GM21619 (cell line): ENCODE measurements around the gene GOLGA3.
"Not testable (repeated sequence)": the region's sequence is repeated elsewhere in the genome, so short reads cannot be mapped to it uniquely, and the experiment has no call there.

Source experiments
- ATAC-seq: cut with Tn5 transposase; IDR thresholded peaks from one replicate; pipeline ENCODE4 v1.9.1; 2021; ENCODE audit not compliant: unreplicated experiment

Gene GOLGA3

DNA sequence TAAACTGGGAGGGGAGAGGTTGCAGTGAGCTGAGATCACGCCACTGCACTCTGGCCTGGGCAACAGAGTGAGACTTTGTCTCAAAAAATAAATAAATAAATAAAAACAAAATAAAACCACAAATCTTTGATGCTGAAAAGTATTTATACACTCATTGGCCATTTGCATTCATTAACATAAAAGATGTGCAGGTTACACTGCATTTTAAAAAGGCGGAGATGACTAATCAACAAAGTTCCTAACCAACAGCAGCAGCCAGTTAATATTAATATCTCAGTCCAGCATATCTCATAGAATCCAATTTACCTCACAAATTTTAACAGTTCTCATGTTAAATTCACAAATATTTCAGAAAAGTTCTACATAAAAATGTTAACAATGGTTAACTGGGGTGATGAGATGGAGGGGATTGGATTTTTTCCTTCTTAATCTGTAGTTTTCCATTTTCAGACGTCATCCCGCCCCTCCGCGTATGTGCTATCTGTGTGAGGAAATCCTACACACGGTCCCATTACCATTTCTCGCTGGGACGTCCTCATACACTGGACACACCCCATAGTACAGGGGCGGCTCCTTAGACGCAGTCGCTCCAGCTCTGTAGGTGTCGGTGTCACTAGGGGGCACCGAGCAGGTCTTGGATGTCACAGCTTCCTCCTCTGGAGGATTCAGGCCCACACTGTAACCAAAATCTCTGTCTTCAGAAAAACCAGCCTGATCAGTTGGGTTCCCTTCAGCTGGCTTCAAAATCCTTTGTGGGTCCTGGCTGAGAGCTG lies 74.3 kb downstream of the GOLGA3 start:
- ATAC-seq, result no peak

DNA sequence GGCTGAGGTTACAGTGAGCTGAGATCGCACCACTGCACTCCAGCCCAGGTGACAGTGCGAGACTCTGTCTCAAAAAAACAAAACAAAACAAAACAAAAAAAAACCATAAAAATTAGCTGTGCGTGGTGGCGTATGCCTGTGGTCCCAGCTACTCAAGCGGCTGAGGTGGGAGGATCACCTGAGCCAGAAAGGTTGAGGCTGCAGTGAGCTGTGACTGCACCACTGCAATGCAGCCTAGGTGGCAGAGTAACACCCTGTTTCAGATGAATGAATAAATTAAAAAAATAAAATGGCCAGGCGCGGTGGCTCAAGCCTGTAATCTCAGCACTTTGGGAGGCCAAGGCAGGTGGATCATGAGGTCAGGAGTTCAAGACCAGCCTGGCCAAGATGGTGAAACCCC lies 75.0 kb downstream of the GOLGA3 start:
- ATAC-seq, result not testable (repeated sequence)

DNA sequence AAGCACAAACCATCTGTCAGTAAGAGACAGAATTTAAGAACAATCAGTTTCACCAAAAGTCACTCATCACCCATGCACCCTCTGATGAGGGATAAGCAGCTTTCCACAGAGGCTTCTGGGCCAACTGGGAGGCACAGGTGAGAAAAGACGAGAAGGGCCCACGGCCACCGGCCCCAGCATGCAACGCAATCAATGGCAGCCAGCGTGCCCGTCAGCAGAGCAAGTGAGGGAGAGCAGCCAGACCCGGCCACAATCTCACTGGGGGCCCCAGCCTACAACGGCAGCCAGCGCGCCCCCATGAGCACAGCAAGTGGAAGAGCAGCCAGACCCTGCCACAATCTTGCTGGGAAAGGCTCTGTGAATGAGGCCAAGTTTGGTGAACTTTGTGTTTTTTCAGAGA lies 80.3 kb downstream of the GOLGA3 start:
- ATAC-seq, result no peak

DNA sequence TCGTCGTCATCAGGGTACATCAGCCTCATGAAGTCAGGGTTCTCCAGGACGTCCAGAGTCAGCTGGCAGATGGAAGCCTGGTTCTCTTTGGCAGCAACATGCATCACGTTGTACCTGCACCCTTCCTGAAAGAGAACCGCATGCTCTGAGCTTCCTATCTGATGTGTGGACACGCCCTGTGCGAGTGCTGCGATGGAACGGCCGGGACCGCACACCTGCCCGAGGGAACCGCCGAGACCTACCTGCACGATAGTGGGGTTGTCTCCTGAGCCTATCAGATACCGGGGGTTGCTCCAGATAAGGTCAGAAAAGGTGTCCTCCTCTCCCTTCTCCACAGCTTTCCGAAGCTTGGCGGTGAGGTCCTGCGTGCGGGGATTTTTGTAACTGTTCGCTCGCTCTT lies 80.8 kb downstream of the GOLGA3 start:
- no peak for ATAC-seq

DNA sequence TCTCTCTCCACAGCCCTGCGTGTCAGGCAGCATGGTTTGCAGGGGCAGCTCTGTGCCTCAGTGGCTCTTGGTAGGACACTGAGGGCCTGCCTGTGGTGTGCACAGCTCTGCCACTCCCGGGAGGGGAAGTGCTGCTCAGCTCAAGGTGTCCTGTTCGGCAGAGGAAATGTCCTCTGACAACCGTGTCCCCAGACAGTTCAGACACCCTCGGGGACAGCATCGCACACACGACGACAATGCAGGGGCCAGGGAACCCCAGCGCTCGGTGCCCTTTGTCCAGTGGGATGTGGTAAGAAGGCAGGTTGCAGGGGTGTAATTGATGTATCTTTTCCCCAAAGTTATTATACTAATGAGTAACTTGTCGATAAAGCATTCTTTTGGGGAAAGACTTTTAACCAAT lies 81.3 kb downstream of the GOLGA3 start:
- no peak for ATAC-seq

DNA sequence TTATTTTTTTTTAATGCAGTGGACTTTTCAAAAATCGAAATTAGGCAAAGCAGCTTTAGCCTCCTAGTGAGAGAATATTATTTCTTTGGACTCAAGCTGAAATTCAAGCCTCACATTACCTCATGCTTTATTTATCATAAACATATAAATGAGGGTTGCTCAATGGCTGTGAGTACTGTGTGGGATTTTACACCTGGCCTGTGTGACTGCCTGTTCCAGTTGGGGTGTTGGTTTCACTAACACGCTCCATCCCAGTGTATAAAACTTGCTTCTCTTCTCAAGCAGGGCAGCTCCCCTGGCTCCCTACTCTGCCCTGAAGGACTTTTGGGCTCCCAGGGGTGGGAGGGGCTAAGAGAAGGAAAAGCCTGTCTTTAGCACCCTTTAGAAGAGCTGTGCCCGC lies 82.1 kb downstream of the GOLGA3 start:
- ATAC-seq, result no peak

DNA sequence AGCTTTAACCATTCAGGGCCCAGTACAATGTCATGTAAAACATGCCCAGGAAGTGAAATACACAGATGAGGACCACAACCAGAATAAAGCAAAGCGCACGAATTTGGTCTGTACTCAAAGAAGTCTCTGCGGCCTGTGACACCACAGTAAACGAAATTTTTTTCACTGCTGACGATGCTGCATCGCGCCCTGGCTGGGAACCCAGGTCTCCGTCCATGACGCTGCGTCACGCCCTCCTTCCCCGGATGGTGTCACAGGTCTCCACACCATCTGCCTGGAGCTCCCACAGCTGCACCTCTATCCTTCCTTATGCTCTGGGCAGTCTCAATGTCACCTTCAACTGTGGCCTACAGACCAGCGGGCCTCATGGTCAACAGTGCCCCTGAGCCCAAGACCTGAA lies 84.8 kb downstream of the GOLGA3 start:
- ATAC-seq, result no peak

DNA sequence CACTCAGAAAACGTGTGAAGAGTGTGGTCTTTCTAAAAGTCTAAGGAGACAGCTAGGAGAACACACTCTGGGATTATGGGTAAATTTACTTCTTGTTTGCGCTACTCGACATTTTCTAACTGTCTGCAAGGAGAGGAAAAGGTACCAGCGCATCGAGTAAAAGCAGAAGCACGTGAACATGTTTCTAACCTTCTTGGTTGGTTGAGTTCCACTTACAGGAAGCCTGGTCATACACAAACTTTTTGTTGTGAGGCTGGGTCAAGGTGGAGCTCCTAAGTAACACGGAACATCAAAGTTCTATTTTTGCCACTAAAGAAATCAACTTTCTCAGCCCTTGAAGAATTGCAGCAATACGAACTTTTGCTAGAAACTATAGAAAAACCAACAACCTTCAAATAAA lies 87.0 kb downstream of the GOLGA3 start:
- ATAC-seq, result no peak

DNA sequence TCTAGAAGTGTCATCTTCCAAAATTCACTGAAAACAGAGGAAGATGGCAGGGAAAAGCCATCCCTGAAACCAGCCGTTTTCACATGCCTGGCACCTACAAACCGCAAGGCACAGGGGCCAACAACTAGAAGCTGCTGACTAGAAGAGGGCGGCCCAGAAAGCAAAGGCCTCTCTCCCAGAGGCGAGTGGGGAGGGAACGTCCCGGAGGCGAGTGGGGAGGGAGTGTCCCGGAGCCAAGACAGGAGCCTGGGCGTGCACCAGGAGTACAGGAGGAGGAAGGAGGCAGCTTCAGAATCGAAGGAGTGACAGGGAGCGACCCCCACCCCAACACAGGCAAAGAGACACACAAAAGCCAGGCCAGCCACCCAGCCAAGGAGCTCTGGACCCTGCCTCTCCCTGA lies 88.0 kb downstream of the GOLGA3 start:
- ATAC-seq, result no peak

DNA sequence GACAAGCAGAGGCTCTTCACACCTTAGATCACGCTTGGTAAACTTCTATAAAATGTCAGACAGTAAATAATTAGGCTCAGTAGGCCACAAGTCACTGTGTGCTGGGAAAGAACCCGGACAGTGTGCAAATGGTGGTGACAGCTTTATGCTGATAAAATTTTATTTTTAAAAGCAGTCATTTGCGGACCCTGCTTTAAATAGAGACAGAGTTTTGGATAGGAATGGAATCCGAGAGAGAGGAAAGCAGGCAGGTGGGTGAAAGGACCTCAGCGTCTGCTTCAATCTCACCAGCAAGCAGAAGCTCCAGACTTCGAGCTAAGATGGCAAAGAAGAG lies 88.4 kb downstream of the GOLGA3 start:
- no peak for ATAC-seq

DNA sequence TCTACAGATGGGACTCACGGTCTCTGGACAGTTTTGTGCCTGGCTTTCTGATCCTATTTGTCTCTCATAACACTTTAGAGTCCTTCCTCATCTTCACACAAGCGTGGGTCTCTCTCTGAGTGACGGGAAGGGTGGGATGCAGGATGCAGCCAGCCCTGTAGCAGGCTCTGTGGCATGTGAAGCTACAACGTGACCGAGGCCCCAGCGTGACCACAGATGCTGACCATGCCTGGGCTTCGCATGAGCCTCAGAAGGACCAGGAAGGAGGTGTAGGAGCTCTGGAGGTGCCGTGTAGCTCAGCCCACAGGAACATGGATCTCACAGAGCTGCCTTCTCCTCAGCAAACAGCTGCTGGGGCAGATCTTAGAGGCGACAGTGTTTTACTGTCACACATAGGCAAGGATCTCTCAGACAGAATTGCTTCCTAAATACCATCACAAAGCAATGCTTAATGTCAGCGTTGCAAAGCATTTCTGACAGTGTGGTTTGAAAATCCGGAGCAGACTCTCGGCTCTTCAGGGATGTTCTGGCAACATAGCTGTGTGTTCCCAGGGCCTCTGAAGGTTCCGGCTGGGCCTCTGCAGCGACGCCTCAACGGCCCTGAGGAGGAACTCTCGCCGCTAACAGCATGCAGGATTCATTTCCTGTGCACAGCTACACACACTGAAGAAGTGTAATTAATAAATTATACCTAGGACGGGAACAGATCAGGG lies 88.9 kb downstream of the GOLGA3 start:
- ATAC-seq, result no peak

DNA sequence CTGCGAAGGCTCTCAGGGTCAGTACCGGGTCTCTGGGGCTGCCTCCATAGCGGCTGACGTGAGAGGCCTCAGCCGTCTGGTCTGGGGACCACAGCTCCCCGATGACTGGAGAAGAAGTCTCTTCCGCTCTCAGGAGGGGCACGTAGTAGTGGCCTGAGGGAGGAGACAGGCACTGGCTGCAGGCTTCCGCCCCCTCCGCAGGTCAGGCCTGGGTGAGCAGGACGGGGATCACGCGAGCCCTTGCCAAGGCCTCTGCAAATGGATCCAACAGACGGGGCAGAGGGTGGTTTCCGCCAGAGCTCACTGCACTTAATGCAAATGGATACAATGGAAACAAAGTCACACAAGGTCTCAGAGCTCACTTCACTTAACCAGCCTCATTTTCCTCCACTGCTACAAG lies 91.8 kb downstream of the GOLGA3 start:
- ATAC-seq, result no peak

DNA sequence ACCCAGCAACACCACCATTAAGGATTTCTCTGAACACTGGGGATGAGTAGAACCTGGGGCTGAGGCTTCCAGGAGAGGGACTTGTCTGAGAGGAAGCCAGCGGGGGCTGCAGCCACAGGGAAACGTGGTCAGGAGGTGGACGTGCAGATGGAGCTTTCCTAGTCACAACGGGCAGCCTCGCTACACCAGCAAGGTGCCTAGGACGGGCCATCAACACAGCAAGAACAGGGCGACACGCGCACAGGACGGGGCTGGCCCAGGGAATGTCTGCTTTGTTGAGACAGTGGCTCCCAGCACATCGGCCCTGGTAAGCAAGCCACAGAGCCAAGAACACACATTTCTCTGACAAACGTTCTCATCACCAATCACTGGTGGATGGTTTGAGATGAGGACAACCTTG lies 92.3 kb downstream of the GOLGA3 start:
- no peak for ATAC-seq

DNA sequence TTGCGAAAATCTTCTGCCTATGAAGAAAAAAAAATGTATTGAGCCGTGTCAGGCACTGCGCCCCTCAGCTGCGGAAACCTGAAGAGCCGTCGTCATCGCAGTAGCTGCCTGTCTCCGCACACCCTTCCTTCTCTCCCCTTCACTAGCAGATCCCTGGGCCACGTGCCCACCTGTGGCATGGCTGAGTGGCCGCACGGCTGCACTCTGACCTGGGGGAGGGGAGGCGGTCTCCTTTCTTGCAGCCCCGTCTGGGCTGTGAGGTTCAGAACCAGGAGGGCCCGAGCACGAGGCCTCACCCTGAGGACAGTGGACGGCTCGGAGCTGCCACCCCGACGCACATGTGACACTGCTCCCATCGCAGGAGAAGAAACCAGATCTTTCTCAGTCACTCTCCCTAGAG lies 93.2 kb downstream of the GOLGA3 start:
- no peak for ATAC-seq

DNA sequence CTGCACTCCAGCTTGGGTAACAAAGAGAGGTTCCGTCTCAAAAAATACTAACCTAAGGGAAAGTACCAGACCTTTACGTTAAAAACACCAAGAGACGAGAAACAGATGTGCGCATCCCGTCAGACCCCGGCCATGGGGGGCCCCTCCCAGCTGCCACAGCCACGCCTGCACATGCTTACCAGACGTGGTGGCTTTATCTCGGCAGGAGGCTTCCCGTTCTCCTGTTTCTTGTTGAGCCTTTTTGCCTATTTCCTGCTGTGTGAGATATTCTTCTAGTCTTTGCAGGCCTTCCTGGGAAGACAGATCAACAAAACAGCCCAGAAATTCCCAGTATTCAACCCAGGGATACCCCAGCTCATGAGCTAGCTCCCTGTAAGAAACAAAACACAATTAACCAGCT lies 94.5 kb downstream of the GOLGA3 start:
- no peak for ATAC-seq

DNA sequence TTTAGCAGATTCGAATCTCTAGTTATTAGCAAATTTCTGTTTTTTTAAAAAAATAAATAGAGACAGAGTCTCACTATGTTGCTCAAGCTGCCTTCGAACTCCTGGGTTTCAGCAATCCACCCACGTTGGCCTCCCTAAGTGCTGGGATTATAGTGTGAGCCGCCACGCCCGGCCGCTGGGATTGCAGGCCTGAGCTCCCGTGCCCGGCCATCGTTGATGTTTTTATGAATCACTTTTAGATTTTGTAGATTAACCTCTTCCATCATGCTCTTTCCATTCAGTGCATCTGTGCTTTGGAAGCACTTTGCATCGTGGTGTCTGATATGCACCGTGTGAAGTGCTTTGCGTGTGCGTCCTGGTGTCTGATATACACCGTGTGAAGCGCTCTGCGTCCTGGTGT lies 97.1 kb downstream of the GOLGA3 start:
- no peak for ATAC-seq

DNA sequence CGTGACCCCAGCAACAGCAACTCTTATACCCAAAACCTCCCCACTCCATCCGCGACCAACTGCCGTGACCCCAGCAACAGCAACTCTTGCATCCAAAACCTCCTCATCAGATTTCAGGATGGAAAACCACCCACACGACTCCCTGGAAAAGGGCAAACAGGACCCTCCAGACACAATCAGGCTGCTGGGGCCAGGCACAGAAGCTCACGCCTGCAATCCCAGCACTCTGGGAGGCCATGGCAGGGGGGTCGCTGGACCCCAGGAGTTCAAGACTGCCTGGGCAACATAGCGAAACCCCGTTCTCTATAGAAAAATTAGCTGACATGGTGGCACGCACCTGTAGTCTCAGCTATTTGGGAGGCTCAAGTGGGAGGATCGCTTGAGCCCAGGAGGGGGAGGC lies 98.3 kb downstream of the GOLGA3 start:
- ATAC-seq, result no peak

DNA sequence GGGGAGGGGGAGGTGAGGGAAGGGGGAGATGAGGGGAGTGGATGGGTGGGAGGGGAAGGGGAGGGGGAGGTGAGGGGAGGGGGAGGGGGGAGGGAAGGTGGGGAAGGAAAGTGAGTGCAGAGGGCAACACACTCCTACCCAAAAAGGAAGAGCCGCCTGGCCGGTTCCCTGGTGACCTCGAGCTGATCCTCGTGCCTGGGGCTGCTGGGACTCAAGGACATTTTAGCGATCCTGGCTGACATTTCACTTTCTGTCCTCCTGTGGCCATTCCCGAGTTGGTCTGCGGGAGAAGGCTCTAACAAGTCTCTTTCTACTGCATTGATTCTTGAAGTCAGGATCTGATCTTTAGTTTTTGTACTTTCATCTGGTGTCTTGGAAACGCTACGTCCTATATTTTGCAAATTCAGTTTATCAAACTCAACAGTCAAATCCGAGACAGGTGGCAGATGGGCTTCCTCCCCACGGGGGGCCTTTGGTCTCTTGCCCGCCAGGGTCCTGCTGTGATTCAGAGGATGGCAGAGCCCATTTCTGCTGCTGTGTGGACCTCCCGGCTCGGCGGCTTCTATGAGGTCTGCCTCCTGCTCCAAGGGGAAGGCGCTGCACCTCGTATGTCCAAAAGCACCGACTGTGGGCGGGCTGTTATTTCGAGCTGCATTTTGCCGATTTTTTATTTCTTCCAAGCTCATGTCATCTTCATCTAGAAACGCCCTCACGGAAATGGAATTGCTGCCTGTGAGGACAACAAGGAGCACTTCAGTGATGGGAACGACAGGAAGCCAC lies 98.9 kb downstream of the GOLGA3 start:
- ATAC-seq, result no peak

DNA sequence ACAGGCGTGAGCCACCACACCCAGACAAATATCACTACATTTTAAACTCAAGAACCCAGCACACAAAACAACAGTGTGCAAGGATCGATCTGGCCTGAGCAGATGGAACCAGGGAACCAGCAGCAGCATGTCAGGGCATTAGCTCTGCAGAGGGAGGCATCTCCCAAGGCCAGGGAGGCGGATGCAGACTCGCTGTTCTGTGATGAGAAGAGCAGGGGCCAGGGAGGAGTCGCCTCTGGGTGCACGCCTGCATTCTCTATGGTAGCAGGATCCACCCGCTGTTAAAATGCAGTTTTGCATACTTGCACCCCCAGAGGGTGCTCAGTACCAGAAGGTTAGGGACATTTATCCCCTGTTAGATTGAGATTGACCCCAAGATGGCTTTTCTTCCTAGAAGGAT lies 100.2 kb downstream of the GOLGA3 start:
- ATAC-seq, result no peak

DNA sequence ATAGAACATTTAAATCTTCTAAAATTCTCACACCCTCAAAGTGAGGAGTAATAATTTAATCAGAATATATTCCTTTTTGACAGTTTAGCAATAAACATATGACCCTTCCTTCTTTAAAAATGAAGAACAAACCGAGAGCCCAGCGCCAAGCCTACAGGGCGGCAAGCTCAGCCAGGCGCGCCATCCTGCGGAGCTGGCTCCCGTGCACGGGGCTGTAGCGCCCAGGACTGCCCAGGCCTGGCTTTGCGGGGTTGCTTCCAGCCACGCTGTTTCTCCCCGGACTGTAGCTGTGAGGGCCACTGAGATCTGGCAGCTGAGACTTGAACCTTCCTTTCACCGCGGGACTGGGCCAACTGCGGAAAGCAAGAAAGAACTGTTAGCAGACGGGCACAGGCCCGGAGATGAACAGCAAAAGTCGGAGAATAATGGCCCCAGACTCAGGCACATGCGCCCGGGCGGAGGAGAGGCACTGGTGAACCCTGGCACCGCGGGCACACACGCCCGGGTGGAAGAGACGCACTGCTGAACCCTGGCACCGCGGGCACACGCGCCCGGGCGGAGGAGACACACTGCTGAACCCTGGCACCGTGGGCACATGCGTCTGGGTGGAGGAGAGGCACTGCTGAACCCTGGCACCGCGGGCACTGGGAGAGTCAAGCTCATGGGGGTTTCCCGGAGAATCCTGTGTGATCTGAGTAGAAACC lies 101.4 kb downstream of the GOLGA3 start:
- ATAC-seq, result no peak

DNA sequence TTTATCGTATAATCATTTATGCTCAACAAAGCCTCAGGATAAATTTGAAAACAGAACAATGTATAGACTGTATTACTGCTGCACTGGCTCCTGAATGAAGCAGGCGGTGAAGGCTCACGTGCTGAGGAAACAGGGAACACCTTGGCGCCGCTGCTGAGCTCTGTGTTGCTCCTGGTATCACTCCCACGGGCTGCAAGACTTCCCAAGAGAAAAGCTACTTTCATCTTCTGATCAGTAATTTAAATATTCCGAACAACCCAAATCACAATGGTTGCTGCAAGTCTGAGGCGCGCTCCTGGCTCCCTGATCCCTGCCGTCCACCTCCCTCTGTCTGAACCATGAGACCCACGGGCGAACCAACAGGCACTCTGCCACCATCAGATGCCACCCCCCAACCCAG lies 102.3 kb downstream of the GOLGA3 start:
- ATAC-seq, result no peak
